ENCODE data around the gene KIAA0232.

GRCh38 chr4:6749340-6750171 lies 33.0 kb upstream of the KIAA0232 start:
- TF ChIP-seq CTCF (IDR thresholded peaks at IDR 0.05; ENCODE audit: borderline replicate concordance, extremely low read depth, low read length, poor library complexity, severe bottlenecking) (no peak), EZH2 (IDR thresholded peaks at IDR 0.05; ENCODE audit: borderline replicate concordance, low read depth, low read length, severe bottlenecking) (no peak)
